OCI-LY1 (cell line): ENCODE data around the gene APBB3.

Source experiments
- H2AFZ ChIP-seq: fragments of 200-600 bp; sonication (generic), shearing (Covaris generic); 2 replicates; pipeline ENCODE4 v1.6.0; 2014; ENCODE audit warnings: antibody characterized with exemption, mild to moderate bottlenecking, low read length
- H3F3A ChIP-seq: fragments of 200-600 bp; sonication (generic), shearing (Covaris generic); 2 replicates; pipeline ENCODE4 v1.6.0; 2014; ENCODE audit warnings: mild to moderate bottlenecking, antibody characterized with exemption, low read length, moderate library complexity; ENCODE audit not compliant: insufficient read depth
- H3K27ac ChIP-seq: fragments of 200-600 bp; sonication (generic); 2 replicates; pipeline ENCODE4 v1.5.1; 2014; ENCODE audit warnings: low read length, mixed run types, mild to moderate bottlenecking, low read depth; ENCODE audit not compliant: poor library complexity, severe bottlenecking
- H3K27me3 ChIP-seq: fragments of 200-600 bp; sonication (generic); 2 replicates; pipeline ENCODE4 v1.6.0; 2014; ENCODE audit warnings: antibody characterized with exemption, mild to moderate bottlenecking, low read length, moderate library complexity; ENCODE audit not compliant: insufficient read depth
- H3K36me3 ChIP-seq: fragments of 200-600 bp; sonication (generic); 2 replicates; pipeline ENCODE4 v1.6.1; 2014; ENCODE audit warnings: mild to moderate bottlenecking, antibody characterized with exemption, low read length, moderate library complexity, mixed read lengths; ENCODE audit not compliant: insufficient read depth
- H3K4me1 ChIP-seq: fragments of 200-600 bp; sonication (generic); 2 replicates; pipeline ENCODE4 v1.5.1; 2014; ENCODE audit warnings: mild to moderate bottlenecking, low read length, moderate library complexity; ENCODE audit not compliant: insufficient read depth, severe bottlenecking
- H3K4me2 ChIP-seq: fragments of 200-600 bp; sonication (generic), shearing (Covaris generic); 2 replicates; pipeline ENCODE4 v1.6.1; 2014; ENCODE audit warnings: low read length
- H3K4me3 ChIP-seq: fragments of 200-600 bp; sonication (generic); 2 replicates; pipeline ENCODE4 v1.5.1; 2014; ENCODE audit warnings: low read length, low read depth, mild to moderate bottlenecking, mixed read lengths; ENCODE audit not compliant: poor library complexity, severe bottlenecking
- H3K79me2 ChIP-seq: fragments of 200-600 bp; shearing (Covaris generic); 2 replicates; pipeline ENCODE4 v1.6.1; 2016; ENCODE audit warnings: mixed run types, low read length, mixed read lengths; ENCODE audit not compliant: insufficient read depth
- H3K9ac ChIP-seq: fragments of 200-600 bp; sonication (generic), shearing (Covaris generic); 2 replicates; pipeline ENCODE4 v1.6.1; 2014; ENCODE audit warnings: mild to moderate bottlenecking, low read length, mixed read lengths
- H3K9me2 ChIP-seq: fragments of 200-600 bp; sonication (generic), shearing (Covaris generic); 2 replicates; pipeline ENCODE4 v1.6.1; 2014; ENCODE audit warnings: low read depth, mild to moderate bottlenecking, low read length, mixed read lengths
- H3K9me3 ChIP-seq: fragments of 200-600 bp; shearing (Covaris generic); 2 replicates; pipeline ENCODE4 v1.6.1; 2014; ENCODE audit warnings: low read length, mixed read lengths
- H4K20me1 ChIP-seq: fragments of 200-600 bp; sonication (generic), shearing (Covaris generic); 2 replicates; pipeline ENCODE4 v1.6.0; 2016; ENCODE audit warnings: mild to moderate bottlenecking, low read length; ENCODE audit not compliant: insufficient read depth
- CTCF ChIP-seq: fragments of 200-600 bp; sonication (generic), shearing (Covaris generic); IDR thresholded peaks from 2 replicates; pipeline ENCODE4 v1.5.1; 2017; ENCODE audit warnings: mild to moderate bottlenecking, antibody characterized with exemption, low read length, moderate library complexity, mixed read lengths
- EZH2 ChIP-seq: fragments of 200-600 bp; sonication (generic), shearing (Covaris generic); IDR thresholded peaks from 2 replicates; pipeline ENCODE4 v1.8.0; 2017; ENCODE audit warnings: borderline replicate concordance, mixed run types, mild to moderate bottlenecking, antibody characterized with exemption, low read length, moderate library complexity, mixed read lengths

The APBB3 gene

GRCh38 chr5:140554454-140554853 is 9.9 kb downstream of the APBB3 start:
- H3K27me3 ChIP-seq: no peaks in the 10 kb centered on the region
- H3K4me2 ChIP-seq: no peak overlapping the region
- H3F3A ChIP-seq: no peaks in the 10 kb centered on the region
- peaks cover 47% of the 10 kb centered on the region for H3K36me3 ChIP-seq
- peaks cover 17% of the 10 kb centered on the region for H3K79me2 ChIP-seq
- H3K27ac ChIP-seq: no peak overlapping the region
- no peaks in the 10 kb centered on the region for H3K9me3 ChIP-seq
- no peak overlapping the region for H3K9ac ChIP-seq
- H3K4me3 ChIP-seq: no peak overlapping the region
- H2AFZ ChIP-seq: no peak overlapping the region
- TF ChIP-seq CTCF: no peak
- H3K4me1 ChIP-seq: peaks cover 34% of the 10 kb centered on the region
- no peaks in the 10 kb centered on the region for H4K20me1 ChIP-seq
- H3K9me2 ChIP-seq: no peaks in the 10 kb centered on the region

- H3K4me2 ChIP-seq: no peak overlapping the region
- H3K27me3 ChIP-seq: no peaks in the 10 kb centered on the region
- H3K4me3 ChIP-seq: no peak overlapping the region
- H3K36me3 ChIP-seq: peaks cover 55% of the 10 kb centered on the region
- peaks cover 17% of the 10 kb centered on the region for H3K79me2 ChIP-seq
- no peaks in the 10 kb centered on the region for H3K9me2 ChIP-seq
- peaks cover 37% of the 10 kb centered on the region for H3K4me1 ChIP-seq
- H3K27ac ChIP-seq: no peak overlapping the region
- H2AFZ ChIP-seq: no peak overlapping the region
- H4K20me1 ChIP-seq: no peaks in the 10 kb centered on the region
- no peak overlapping the region for H3K9ac ChIP-seq
- H3K9me3 ChIP-seq: no peaks in the 10 kb centered on the region
- H3F3A ChIP-seq: no peaks in the 10 kb centered on the region
- TF ChIP-seq EZH2: no peak
- TF ChIP-seq CTCF: no peak
Measured at GRCh38 chr5:140553657-140554056, 10.7 kb downstream of the APBB3 start.

- Histone ChIP-seq H3K4me2 (no peak overlapping the region), H3K4me3 (no peak overlapping the region), H4K20me1 (no peaks in the 10 kb centered on the region), H3K36me3 (peaks cover 56% of the 10 kb centered on the region), H3K9me2 (no peaks in the 10 kb centered on the region), H3F3A (no peaks in the 10 kb centered on the region), H3K79me2 (peaks cover 17% of the 10 kb centered on the region), H3K4me1 (peaks cover 47% of the 10 kb centered on the region), H3K27ac (no peak overlapping the region), H3K9ac (no peak overlapping the region), H3K9me3 (no peaks in the 10 kb centered on the region), H3K27me3 (no peaks in the 10 kb centered on the region), H2AFZ (no peak overlapping the region)
- TF ChIP-seq EZH2: no peak
- no peak for TF ChIP-seq CTCF
Measured at GRCh38 chr5:140551872-140552271, 12.5 kb downstream of the APBB3 start.
